Measurements from ENCODE around the gene PJVK. TPM values are rescaled to one million over a fixed set of nuclear protein-coding genes. Genes with fewer than 3 reads are reported as not detected.

The PJVK gene
- total RNA-seq, 1 experiment from 2014 or later = 1.2 TPM

DNA sequence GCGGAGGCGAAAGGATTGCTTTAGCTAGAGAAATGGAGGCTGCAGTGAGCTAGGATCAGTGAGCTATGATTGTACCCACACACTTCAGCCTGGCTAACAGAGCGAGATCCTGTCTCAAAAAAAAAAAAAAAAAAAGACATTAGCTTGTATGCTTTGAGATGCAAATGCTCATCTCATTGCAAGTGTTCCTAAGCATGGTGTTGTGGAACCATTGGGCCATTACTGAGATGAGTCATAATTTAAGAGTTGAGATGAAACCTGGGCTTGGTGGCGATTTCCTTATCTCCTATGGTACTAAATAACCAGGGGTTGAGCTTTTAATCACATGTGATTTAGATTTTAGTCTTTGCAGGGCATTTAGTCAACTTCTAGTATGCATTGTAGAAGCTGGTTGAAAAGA, 31.3 kb downstream of the PJVK start:
- Histone ChIP-seq H3K27me3 (ENCODE audit: control insufficient read depth, insufficient read depth, low read length) (no peaks in the 10 kb centered on the region), H3K36me3 (replicated peaks; ENCODE audit: control insufficient read depth, insufficient read depth, low read length) (no peaks in the 10 kb centered on the region), H3K4me3 (ENCODE audit: insufficient read depth, low read depth, low read length) (no peak overlapping the region)
- no peak for DNase-seq

DNA sequence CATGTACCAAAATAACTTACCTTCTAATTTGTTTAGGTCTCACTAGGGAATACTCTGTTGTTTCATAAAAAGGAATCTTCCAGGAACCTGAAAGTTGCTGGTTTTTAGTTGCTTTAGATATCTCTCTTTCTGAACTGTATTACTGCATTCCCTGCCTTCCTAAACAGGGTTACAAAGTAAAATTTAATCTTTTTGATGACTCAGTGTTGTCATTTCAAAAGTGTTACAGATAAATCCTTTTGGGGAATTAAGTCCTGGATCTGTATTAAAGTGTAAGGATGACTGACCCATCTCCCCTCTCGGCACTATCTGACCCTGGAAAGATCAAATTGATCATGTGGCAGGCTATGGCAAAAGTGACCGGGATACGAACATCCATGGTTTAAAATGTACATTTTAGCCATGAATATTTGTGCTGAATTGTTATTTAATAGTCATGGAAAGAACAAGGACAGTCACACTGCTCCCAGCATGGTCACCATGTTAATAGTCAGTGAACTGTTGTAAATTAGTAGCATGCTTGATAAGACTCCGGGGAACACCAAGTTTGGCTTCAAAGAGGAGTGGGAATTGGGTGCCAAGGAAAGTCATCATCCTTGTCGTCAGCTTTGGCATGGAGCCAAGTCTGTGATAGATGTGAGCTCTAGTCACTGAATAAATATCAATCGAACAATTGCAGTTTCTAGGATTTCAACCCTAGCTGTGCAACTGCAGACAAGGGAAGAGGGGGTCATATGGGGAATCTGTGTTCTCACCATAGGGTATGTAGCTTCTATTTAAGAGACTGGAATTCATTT, 33.3 kb downstream of the PJVK start:
- DNase-seq = no peak
- no peak overlapping the region for H3K4me3 ChIP-seq (ENCODE audit: insufficient read depth, low read depth, low read length)
- no peaks in the 10 kb centered on the region for H3K27me3 ChIP-seq (ENCODE audit: control insufficient read depth, insufficient read depth, low read length)
- H3K36me3 ChIP-seq (replicated peaks; ENCODE audit: control insufficient read depth, insufficient read depth, low read length) = no peaks in the 10 kb centered on the region

DNA sequence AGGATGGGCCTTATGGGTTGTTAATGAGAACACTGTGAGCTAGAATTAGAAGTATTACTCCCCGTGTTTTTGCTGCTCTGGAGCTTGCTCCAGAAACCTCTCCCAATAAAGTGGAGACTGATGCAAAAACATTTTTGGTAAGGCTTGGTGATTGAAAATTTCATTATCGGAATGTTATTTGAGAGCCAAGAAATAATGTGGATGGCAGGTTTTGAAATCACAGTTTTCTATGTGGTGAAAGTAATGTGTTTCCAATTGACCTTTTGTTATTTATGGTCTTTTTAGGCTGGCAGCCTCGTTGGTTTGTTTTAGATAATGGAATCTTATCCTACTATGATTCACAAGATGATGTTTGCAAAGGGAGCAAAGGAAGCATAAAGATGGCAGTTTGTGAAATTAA, 34.2 kb downstream of the PJVK start:
- Histone ChIP-seq H3K36me3 (replicated peaks; ENCODE audit: control insufficient read depth, insufficient read depth, low read length) (no peaks in the 10 kb centered on the region), H3K4me3 (ENCODE audit: insufficient read depth, low read depth, low read length) (no peak overlapping the region), H3K27me3 (ENCODE audit: control insufficient read depth, insufficient read depth, low read length) (no peaks in the 10 kb centered on the region)
- DNase-seq = no peak

DNA sequence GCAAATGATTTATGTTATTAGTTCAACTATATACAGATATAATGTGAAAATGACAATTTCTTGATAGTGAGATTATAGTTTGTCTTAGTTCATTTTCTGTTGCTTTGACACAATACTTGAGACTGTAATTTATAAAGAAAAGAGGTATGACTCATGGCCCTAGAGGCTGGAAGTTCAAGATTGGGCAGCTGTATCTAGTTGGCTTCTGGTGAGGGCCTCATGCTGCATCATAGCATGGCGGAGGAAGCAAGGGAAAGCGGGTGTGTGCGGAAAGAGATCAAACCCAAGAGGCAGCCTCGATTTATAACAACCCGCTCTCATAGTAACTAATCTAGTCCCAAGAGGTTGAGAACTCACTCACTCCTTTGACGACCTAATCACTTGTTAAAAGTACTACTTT, 40.4 kb downstream of the PJVK start:
- peaks cover 7% of the 10 kb centered on the region for H3K36me3 ChIP-seq (replicated peaks; ENCODE audit: control insufficient read depth, insufficient read depth, low read length)

DNA sequence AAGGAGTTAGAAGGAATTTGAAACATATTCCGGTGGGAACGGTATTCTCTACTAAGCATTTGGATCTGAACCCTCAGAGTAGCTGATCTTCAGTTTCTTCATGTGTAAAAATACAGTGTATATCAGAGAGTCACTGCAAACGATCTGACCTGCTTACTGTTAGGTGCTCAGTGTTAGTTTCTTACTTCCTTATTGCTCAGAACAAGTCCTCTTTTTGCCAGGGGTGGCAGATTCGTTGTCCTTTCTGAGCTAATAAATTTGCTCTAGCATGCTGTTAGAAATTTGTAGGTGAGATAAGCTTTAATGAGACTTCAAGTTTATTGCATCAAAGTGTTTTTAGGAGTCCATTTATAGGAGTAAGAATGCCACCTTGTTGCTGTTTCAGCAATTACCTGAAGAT, 44.9 kb downstream of the PJVK start:
- DNase-seq = no peak
- Histone ChIP-seq H3K36me3 (replicated peaks; ENCODE audit: control insufficient read depth, insufficient read depth, low read length) (peaks cover 7% of the 10 kb centered on the region), H3K27me3 (ENCODE audit: control insufficient read depth, insufficient read depth, low read length) (no peaks in the 10 kb centered on the region), H3K4me3 (ENCODE audit: insufficient read depth, low read depth, low read length) (no peak overlapping the region)

More for the DNA sequence above, 40.4 kb downstream of the PJVK start:
- H3K4me3 ChIP-seq (ENCODE audit: insufficient read depth, low read depth, low read length) = no peak overlapping the region
- no peaks in the 10 kb centered on the region for H3K27me3 ChIP-seq (ENCODE audit: control insufficient read depth, insufficient read depth, low read length)
- DNase-seq = no peak

DNA sequence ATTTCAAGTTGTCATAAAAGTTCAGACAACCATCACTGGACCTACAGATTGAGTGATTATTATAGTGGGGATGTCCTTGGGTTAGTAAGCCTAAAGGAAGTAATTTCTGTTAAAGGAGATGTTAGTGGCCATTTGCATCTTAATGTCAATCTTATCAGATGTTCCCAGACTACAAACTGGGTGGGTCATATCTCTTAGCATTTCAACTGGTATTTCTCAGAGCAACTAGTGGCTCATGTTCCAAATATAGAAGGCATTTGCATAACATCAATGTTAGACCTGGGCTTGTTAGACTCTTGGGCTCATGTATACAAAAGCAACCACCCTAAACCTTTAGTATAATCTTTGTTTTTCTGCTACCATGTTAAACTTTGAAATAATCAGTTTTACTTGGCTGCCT, 47.0 kb downstream of the PJVK start:
- DNase-seq = no peak
- Histone ChIP-seq H3K36me3 (replicated peaks; ENCODE audit: control insufficient read depth, insufficient read depth, low read length) (peaks cover 9% of the 10 kb centered on the region), H3K4me3 (ENCODE audit: insufficient read depth, low read depth, low read length) (no peak overlapping the region), H3K27me3 (ENCODE audit: control insufficient read depth, insufficient read depth, low read length) (no peaks in the 10 kb centered on the region)

DNA sequence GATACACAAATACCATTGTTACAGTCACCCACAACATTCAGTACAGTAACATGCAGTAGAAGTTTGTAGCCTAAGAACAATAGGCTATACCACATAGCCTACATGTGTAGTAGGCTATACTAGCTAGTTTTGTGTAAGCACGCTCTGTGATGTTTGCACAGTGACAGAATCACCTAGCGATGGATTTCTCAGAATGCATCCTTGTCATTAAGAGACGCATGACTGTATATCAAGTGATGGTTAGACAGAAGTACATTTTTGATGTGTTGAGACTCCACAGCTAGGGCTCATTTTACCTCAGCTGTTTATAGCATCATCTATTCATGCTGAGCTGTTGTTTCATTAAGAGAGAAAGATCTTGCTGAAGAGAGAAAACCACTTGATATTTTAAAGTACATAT, 48.5 kb downstream of the PJVK start:
- no peak for DNase-seq
- H3K36me3 ChIP-seq (replicated peaks; ENCODE audit: control insufficient read depth, insufficient read depth, low read length) = peaks cover 3% of the 10 kb centered on the region
- H3K27me3 ChIP-seq (ENCODE audit: control insufficient read depth, insufficient read depth, low read length) = no peaks in the 10 kb centered on the region
- no peak overlapping the region for H3K4me3 ChIP-seq (ENCODE audit: insufficient read depth, low read depth, low read length)

DNA sequence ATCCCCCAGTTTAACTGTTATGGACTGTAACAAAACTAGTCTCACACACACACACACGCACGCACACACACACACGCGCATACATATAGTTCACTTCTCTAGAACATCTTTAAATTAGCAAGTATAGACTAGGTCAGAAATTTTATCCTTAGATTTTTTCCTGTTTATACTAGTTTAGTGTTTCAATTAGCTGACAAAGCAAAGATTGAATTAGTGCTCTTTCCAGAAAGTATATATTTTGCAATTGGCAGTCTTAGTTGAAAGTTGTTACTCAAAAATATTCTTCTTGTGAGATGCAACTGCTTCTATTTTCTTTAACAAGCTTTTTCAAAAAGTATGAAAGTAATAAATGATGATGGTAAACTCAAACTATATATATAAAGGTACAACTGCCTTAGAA, 51.6 kb downstream of the PJVK start:
- no peak for DNase-seq
- H3K4me3 ChIP-seq (ENCODE audit: insufficient read depth, low read depth, low read length) = no peak overlapping the region
- H3K36me3 ChIP-seq (replicated peaks; ENCODE audit: control insufficient read depth, insufficient read depth, low read length) = peaks cover 1% of the 10 kb centered on the region; the same call in 1 of the 2 replicates
- H3K27me3 ChIP-seq (ENCODE audit: control insufficient read depth, insufficient read depth, low read length) = no peaks in the 10 kb centered on the region

DNA sequence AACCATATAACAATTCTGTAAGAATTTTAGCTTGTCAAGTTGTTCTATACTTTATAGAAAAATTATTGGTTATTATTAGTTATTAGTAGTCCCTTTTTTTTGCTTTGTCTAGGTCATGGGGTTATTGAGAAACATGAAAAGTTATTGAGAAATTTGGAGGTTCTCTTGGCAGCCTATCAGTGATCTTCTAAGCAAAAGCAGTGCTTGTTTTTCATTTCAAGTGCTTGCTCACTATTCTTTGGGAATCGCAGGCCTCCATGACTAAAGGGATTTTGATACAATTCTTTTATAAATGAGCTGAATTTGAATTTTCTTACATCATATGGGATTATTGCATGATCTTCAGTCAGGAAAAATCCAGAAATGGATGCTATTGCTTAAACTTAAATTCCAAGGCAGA, 54.9 kb downstream of the PJVK start:
- no peaks in the 10 kb centered on the region for H3K27me3 ChIP-seq (ENCODE audit: control insufficient read depth, insufficient read depth, low read length)
- H3K4me3 ChIP-seq (ENCODE audit: insufficient read depth, low read depth, low read length) = no peak overlapping the region
- peaks cover 1% of the 10 kb centered on the region; the same call in 1 of the 2 replicates for H3K36me3 ChIP-seq (replicated peaks; ENCODE audit: control insufficient read depth, insufficient read depth, low read length)
- DNase-seq = no peak

DNA sequence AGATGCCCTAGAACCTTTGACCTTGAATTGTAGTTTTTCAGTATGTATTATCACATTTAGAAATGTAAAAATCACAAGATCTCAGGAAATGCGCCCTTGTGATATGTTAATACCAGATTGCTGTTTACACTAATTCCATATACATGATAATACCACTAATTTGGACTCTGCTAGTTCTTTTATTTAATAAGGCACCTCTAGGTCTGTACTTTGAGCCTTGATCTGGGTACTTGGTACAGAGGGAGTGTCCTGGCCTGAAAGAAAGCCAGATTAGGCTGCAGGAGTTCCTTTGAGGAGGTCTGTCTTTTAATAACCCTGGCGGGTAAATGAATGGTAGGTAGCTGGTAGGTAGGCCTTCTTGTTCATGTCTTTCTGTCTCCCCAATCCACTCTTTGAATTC, 55.3 kb downstream of the PJVK start:
- Histone ChIP-seq H3K36me3 (replicated peaks; ENCODE audit: control insufficient read depth, insufficient read depth, low read length) (peaks cover 1% of the 10 kb centered on the region; the same call in 1 of the 2 replicates), H3K27me3 (ENCODE audit: control insufficient read depth, insufficient read depth, low read length) (no peaks in the 10 kb centered on the region), H3K4me3 (ENCODE audit: insufficient read depth, low read depth, low read length) (no peak overlapping the region)
- DNase-seq = no peak

DNA sequence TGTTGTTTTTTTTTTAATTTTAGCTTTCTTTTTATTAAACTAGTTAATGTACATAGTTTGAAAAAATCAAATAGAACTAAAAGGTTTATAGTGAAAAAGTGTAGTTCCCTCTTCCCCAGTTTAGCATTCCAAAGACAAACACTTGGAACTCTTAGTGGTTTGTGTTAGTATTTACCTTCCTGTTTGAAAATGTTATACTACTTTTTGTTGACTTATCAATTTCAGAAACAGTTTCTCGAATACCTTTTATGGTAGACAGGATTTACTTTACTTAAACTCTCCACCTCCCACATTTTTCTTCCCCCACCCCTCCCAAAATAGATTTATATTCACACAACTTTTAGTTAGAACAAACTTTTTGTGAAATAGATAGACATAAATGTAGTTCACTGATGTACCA, 55.8 kb downstream of the PJVK start:
- H3K36me3 ChIP-seq (replicated peaks; ENCODE audit: control insufficient read depth, insufficient read depth, low read length) = peaks cover 1% of the 10 kb centered on the region; the same call in 1 of the 2 replicates
- no peak overlapping the region for H3K4me3 ChIP-seq (ENCODE audit: insufficient read depth, low read depth, low read length)
- no peaks in the 10 kb centered on the region for H3K27me3 ChIP-seq (ENCODE audit: control insufficient read depth, insufficient read depth, low read length)
- DNase-seq = no peak

DNA sequence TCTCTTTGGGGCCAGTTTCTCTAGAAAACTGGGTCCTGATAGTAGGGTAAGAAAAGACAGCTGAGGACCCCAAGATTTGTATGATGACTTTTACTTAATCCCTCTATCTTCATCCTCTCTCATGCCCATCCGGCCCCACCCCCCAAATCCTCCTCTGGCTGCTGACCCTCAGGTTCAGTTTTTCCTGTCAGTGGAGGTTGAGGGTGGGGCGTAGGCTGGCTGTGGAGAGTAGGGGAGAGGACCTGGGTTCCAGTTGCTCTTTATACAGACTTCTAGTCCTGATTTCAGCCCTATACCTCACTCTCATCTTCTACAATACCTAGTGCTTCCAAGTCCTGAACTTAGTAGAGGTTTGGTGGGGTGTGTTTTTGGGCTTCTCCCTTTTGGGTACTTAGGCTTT, 57.5 kb downstream of the PJVK start:
- no peak for DNase-seq
- no peaks in the 10 kb centered on the region for H3K27me3 ChIP-seq (ENCODE audit: control insufficient read depth, insufficient read depth, low read length)
- no peaks in the 10 kb centered on the region for H3K36me3 ChIP-seq (replicated peaks; ENCODE audit: control insufficient read depth, insufficient read depth, low read length)
- no peak overlapping the region for H3K4me3 ChIP-seq (ENCODE audit: insufficient read depth, low read depth, low read length)

DNA sequence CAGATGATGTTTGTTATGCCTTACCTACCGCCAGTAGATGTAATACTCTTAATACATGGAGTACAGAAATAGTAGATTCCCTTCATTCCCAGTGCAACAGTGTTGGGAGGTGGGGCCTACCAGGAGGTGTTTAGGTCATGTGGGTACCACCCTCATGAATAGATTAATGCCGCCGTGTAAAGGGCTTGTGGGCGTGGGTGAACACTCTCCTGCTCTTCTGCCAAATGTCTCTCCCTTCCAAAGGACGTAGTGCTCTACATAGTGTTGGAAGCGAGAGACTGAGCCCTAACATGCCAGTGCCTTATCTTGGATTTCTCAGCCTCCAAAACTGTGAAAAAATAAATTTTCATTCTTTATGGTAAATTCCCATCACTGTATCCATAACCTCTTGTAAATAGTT, 59.2 kb downstream of the PJVK start:
- Histone ChIP-seq H3K27me3 (ENCODE audit: control insufficient read depth, insufficient read depth, low read length) (no peaks in the 10 kb centered on the region), H3K4me3 (ENCODE audit: insufficient read depth, low read depth, low read length) (no peak overlapping the region), H3K36me3 (replicated peaks; ENCODE audit: control insufficient read depth, insufficient read depth, low read length) (no peaks in the 10 kb centered on the region)
- DNase-seq = no peak
